Transverse colon (tissue), 4 donors: ENCODE measurements around the gene CFAP119. TPM values are rescaled to one million over a fixed set of nuclear protein-coding genes. Genes with fewer than 3 reads are reported as not detected.

Experiments
- DNase-seq: peaks from one replicate; pipeline ENCODE4 v3.0.0-alpha.2; 2019
- H3K27ac ChIP-seq, 4 donors: fragments of 200-600 bp; sonication (generic); 2 replicates each; pipeline ENCODE4 v1.5.1; 2016 to 2018; ENCODE audit warnings: inconsistent platforms in 4 of 4
- H3K27me3 ChIP-seq: fragments of 200-600 bp; sonication (generic); 2 replicates; pipeline ENCODE4 v1.5.1; 2017; ENCODE audit warnings: inconsistent platforms
- H3K36me3 ChIP-seq, 4 donors: fragments of 200-600 bp; sonication (generic); 2 replicates each; pipeline ENCODE4 v1.5.1; 2017 to 2019; ENCODE audit warnings: inconsistent platforms in 4 of 4
- H3K4me1 ChIP-seq, 4 donors: fragments of 200-600 bp; sonication (generic); 2 replicates each; pipeline ENCODE4 v1.5.1; 2017 to 2020; ENCODE audit warnings: inconsistent platforms in 4 of 4
- H3K4me3 ChIP-seq, 4 donors: fragments of 200-600 bp; sonication (generic); 1 replicate in 1 of 4; 2 replicates in 3 of 4; pipeline versions ENCODE4 v1.5.1 to v1.6.1; 2017 to 2019; ENCODE audit warnings: inconsistent platforms in 4 of 4
- H3K9me3 ChIP-seq, 2 donors: fragments of 200-600 bp; sonication (generic); 2 replicates each; pipeline ENCODE4 v1.5.1; 2017 to 2019; ENCODE audit warnings: inconsistent platforms in 2 of 2
- CTCF ChIP-seq, 5 experiments: fragments of 200-600 bp in 3 of 5; fragments of 450-650 bp in 2 of 5; sonication (generic) in 3 of 5; IDR thresholded peaks; 1 replicate in 2 of 5; 2 replicates in 3 of 5; pipeline ENCODE4 v1.5.1; 2016 to 2017; ENCODE audit warnings: antibody characterized with exemption in 5 of 5, inconsistent platforms in 3 of 5, mild to moderate bottlenecking in 2 of 5, moderate library complexity in 1 of 5
- EP300 ChIP-seq: sonication (generic); formaldehyde crosslinking; IDR thresholded peaks from one replicate; pipeline ENCODE4 v1.6.1; 2017; ENCODE audit warnings: antibody characterized with exemption, low read depth
- POLR2A ChIP-seq: fragments of 450-650 bp; IDR thresholded peaks from one replicate; pipeline ENCODE4 v1.6.1; 2016; ENCODE audit warnings: antibody characterized with exemption, mild to moderate bottlenecking, moderate library complexity
- POLR2AphosphoS5 ChIP-seq, 3 donors: sonication (generic); formaldehyde crosslinking; IDR thresholded peaks; one replicate each; pipeline ENCODE4 v1.6.1; 2016; ENCODE audit warnings: antibody characterized with exemption in 3 of 3
- WGBS, 2 donors: methylation state at CpG; one replicate each; pipeline ENCODE4 v1.1.5; 2018; ENCODE audit warnings: low coverage in 1 of 2; 5-methylcytosine and 5-hydroxymethylcytosine counted together
- in situ Hi-C, 4 donors: fragments of 200-750 bp; cut with MboI; loops; one replicate each; pipeline versions ENCODE4 v1.15.0 to v1.15.1; 2017; ENCODE audit warnings: low sequenced_read_pairs in 3 of 4, low pct_ligation_motif_present in 1 of 4, low pct_unique_long_range_greater_than_20kb in 1 of 4
- intact Hi-C: fragments of 100-400 bp; cut with DNase I; formaldehyde crosslinking; loops from one replicate; pipeline ENCODE4 v1.15.1; 2023; ENCODE audit warnings: low total_unique reads
- total RNA-seq, 4 donors: library from RNA; depleted of rRNA; stranded (reverse); fragments of >200 nt; gene quantifications; one replicate each; pipeline ENCODE4 v1.1.0, GENCODE V29; 2016

The CFAP119 gene
- total RNA-seq, 4 donors from 2014 or later, result 3.3 to 15.5 (median 6.0) TPM

GRCh38 chr16:30764086-30764485, 2.2 kb upstream of the CFAP119 start:
- intact Hi-C loops, result loop anchor here (5.0 to 10.0 kb wide), 2 partner anchors 59 to 653 kb away; no protein-coding TSS in a partner anchor
- 92 to 93% methylated on average over 5 to 11 of the region's 11 CpGs for WGBS, 2 donors
- DNase-seq, result no peak
- no peak overlapping the region for H3K27ac ChIP-seq
- in situ Hi-C loops, result no loop called here
- no peak overlapping the region for H3K4me3 ChIP-seq
- no peaks in the 10 kb centered on the region for H3K27me3 ChIP-seq
- no peaks in the 10 kb centered on the region for H3K9me3 ChIP-seq
- peaks cover 20 to 29% (median 25%) of the 10 kb centered on the region in 4 donors for H3K4me1 ChIP-seq
- no peak for TF ChIP-seq CTCF (IDR thresholded peaks at IDR 0.05)
- TF ChIP-seq POLR2A, result no peak
- TF ChIP-seq EP300, result no peak
- TF ChIP-seq POLR2AphosphoS5 (IDR thresholded peaks at IDR 0.05), result no peak
- peaks cover 0 to 50% (median 22%) of the 10 kb centered on the region in 4 donors for H3K36me3 ChIP-seq

GRCh38 chr16:30762991-30763725, 1.3 kb upstream of the CFAP119 start:
- intact Hi-C loops (loop anchor here (5.0 to 10.0 kb wide), 2 partner anchors 58 to 654 kb away; no protein-coding TSS in a partner anchor), in situ Hi-C loops (no loop called here)
- H3K36me3 ChIP-seq, result peaks cover 0 to 40% (median 18%) of the 10 kb centered on the region in 4 donors
- no peak for DNase-seq
- peak overlapping the region; percentile 93 to 96 (median 94) for H3K27ac ChIP-seq
- no peaks in the 10 kb centered on the region for H3K9me3 ChIP-seq
- H3K4me3 ChIP-seq, result peak overlapping the region; percentile 79 to 91 (median 89)
- 68 to 71% methylated on average over 1 to 15 of the region's 15 CpGs for WGBS, 2 donors
- peaks cover 20 to 29% (median 25%) of the 10 kb centered on the region in 4 donors for H3K4me1 ChIP-seq
- H3K27me3 ChIP-seq, result no peaks in the 10 kb centered on the region
- TF ChIP-seq EP300 (no peak), POLR2A (no peak), POLR2AphosphoS5 (IDR thresholded peaks at IDR 0.05) (no peak), CTCF (IDR thresholded peaks at IDR 0.05) (no peak)

- Histone ChIP-seq H3K27ac (peak overlapping the region; percentile 93 to 96 (median 94)), H3K4me1 (peaks cover 20 to 29% (median 25%) of the 10 kb centered on the region in 4 donors), H3K36me3 (peaks cover 0 to 25% (median 12%) of the 10 kb centered on the region in 4 donors), H3K4me3 (peak overlapping the region; percentile 77 to 91 (median 89)), H3K27me3 (no peaks in the 10 kb centered on the region), H3K9me3 (no peaks in the 10 kb centered on the region)
- 1% methylated on average over 18 to 61 of the region's 64 CpGs for WGBS, 2 donors
- DNase-seq, result peak; percentile 43
- TF ChIP-seq POLR2A (no peak), POLR2AphosphoS5 (IDR thresholded peaks at IDR 0.05) (no peak), CTCF (IDR thresholded peaks at IDR 0.05) (no peak), EP300 (no peak)
- intact Hi-C loops, result loop anchor here (5.0 to 10.0 kb wide), 2 partner anchors 57 to 656 kb away; no protein-coding TSS in a partner anchor
- in situ Hi-C loops, result no loop called here
Observed at GRCh38 chr16:30761427-30761927, 385 bp downstream of the CFAP119 start.

- Histone ChIP-seq H3K9me3 (no peaks in the 10 kb centered on the region), H3K27me3 (no peaks in the 10 kb centered on the region), H3K36me3 (peaks cover 0 to 18% (median 9%) of the 10 kb centered on the region in 4 donors), H3K27ac (peak overlapping the region; percentile 93 to 96 (median 94)), H3K4me1 (peaks cover 20 to 29% (median 25%) of the 10 kb centered on the region in 4 donors), H3K4me3 (peak overlapping the region; percentile 77 to 91 (median 89))
- DNase-seq, result no peak
- intact Hi-C loops, result loop anchor here (5.0 to 10.0 kb wide), 2 partner anchors 56 to 656 kb away; no protein-coding TSS in a partner anchor
- TF ChIP-seq POLR2AphosphoS5 (IDR thresholded peaks at IDR 0.05) (no peak), POLR2A (no peak), EP300 (no peak)
- in situ Hi-C loops, result no loop called here
- WGBS, 2 donors, result 25% methylated on average over 26 of the region's 26 CpGs; no CpG with 5 or more reads in 1 of the 2 donors
Observed at GRCh38 chr16:30760577-30761426, 1.1 kb downstream of the CFAP119 start.
